Mesenchymal stem cell (in vitro differentiated cells and primary cell): ENCODE results near the gene NMRK1.

Source experiments
- DNase-seq: peaks from one replicate; pipeline ENCODE4 v3.0.0-alpha.2; 2013
- H2AFZ ChIP-seq: one replicate; pipeline ENCODE4 v1.6.1; 2013; ENCODE audit warnings: low read depth, mild to moderate bottlenecking, control low read depth, inconsistent platforms, low read length, moderate library complexity
- H2AK5ac ChIP-seq: 2 replicates; pipeline ENCODE4 v1.6.1; 2013; ENCODE audit warnings: low read length, moderate library complexity, mild to moderate bottlenecking, inconsistent platforms; ENCODE audit not compliant: severe bottlenecking
- H2BK120ac ChIP-seq: one replicate; pipeline ENCODE4 v1.6.1; 2013; ENCODE audit warnings: low read depth, mild to moderate bottlenecking, inconsistent platforms, low read length, moderate library complexity
- H2BK12ac ChIP-seq, 2 experiments: one replicate each; pipeline ENCODE4 v1.6.1; 2013; ENCODE audit warnings: inconsistent platforms in 2 of 2, low read length in 2 of 2, mild to moderate bottlenecking in 2 of 2, moderate library complexity in 2 of 2, control low read depth in 1 of 2
- H2BK15ac ChIP-seq: one replicate; pipeline ENCODE4 v1.6.1; 2013; ENCODE audit warnings: mild to moderate bottlenecking, low read depth, inconsistent platforms; ENCODE audit not compliant: poor library complexity, severe bottlenecking
- H2BK5ac ChIP-seq: 2 replicates; pipeline ENCODE4 v1.6.1; 2013; ENCODE audit warnings: low read depth, mild to moderate bottlenecking, low read length, control low read depth, inconsistent platforms; ENCODE audit not compliant: poor library complexity, severe bottlenecking
- H3K14ac ChIP-seq, 2 experiments: one replicate each; pipeline ENCODE4 v1.6.1; 2013; ENCODE audit warnings: inconsistent platforms in 2 of 2, low read length in 2 of 2, control low read depth in 1 of 2, mild to moderate bottlenecking in 1 of 2, moderate library complexity in 1 of 2
- H3K18ac ChIP-seq, 2 experiments: one replicate each; pipeline ENCODE4 v1.6.1; 2013; ENCODE audit warnings: inconsistent platforms in 2 of 2, low read length in 2 of 2, control low read depth in 1 of 2, low read depth in 1 of 2, mild to moderate bottlenecking in 1 of 2
- H3K23ac ChIP-seq, 2 experiments: one replicate each; pipeline ENCODE4 v1.6.1; 2013; ENCODE audit warnings: inconsistent platforms in 2 of 2, low read length in 2 of 2, mild to moderate bottlenecking in 2 of 2, moderate library complexity in 2 of 2, control low read depth in 1 of 2
- H3K27ac ChIP-seq: 2 replicates; pipeline ENCODE4 v1.5.1; 2013; ENCODE audit warnings: mild to moderate bottlenecking, moderate library complexity, low read length, control low read depth, inconsistent platforms; ENCODE audit not compliant: poor library complexity, severe bottlenecking
- H3K27me3 ChIP-seq, 2 experiments: 2 replicates each; pipeline versions ENCODE4 v1.6.1 to v1.7.0; 2013; ENCODE audit warnings: low read length in 2 of 2, mild to moderate bottlenecking in 2 of 2, moderate library complexity in 2 of 2, control low read depth in 1 of 2, inconsistent platforms in 1 of 2; ENCODE audit not compliant: control insufficient read depth in 1 of 2, insufficient read depth in 1 of 2
- H3K36me3 ChIP-seq, 2 experiments: 2 replicates each; pipeline versions ENCODE4 v1.6.1 to v1.7.0; 2013; ENCODE audit warnings: low read length in 2 of 2, control low read depth in 1 of 2, inconsistent platforms in 1 of 2, low read depth in 1 of 2, mild to moderate bottlenecking in 1 of 2; ENCODE audit not compliant: insufficient read depth in 2 of 2, control insufficient read depth in 1 of 2
- H3K4ac ChIP-seq, 2 experiments: one replicate each; pipeline ENCODE4 v1.6.1; 2013; ENCODE audit warnings: inconsistent platforms in 2 of 2, low read length in 2 of 2, mild to moderate bottlenecking in 2 of 2, moderate library complexity in 2 of 2, control low read depth in 1 of 2, low read depth in 1 of 2
- H3K4me1 ChIP-seq: 2 replicates; pipeline ENCODE4 v1.6.1; 2013; ENCODE audit warnings: low read depth, low read length, control low read depth; ENCODE audit not compliant: control insufficient read depth, insufficient read depth
- H3K4me2 ChIP-seq: 2 replicates; pipeline ENCODE4 v1.6.1; 2013; ENCODE audit warnings: low read length, mild to moderate bottlenecking, inconsistent platforms; ENCODE audit not compliant: poor library complexity, severe bottlenecking
- H3K4me3 ChIP-seq, 2 experiments: 2 replicates each; pipeline versions ENCODE4 v1.5.1 to v1.7.0; 2013; ENCODE audit warnings: low read length in 2 of 2, mild to moderate bottlenecking in 2 of 2, control low read depth in 1 of 2, low read depth in 1 of 2; ENCODE audit not compliant: insufficient read depth in 1 of 2
- H3K79me1 ChIP-seq: replicated peaks from 2 replicates; pipeline ENCODE4 v1.6.1; 2013; ENCODE audit warnings: mild to moderate bottlenecking, control low read depth, low read length, inconsistent platforms; ENCODE audit not compliant: poor library complexity, severe bottlenecking
- H3K9ac ChIP-seq: 2 replicates; pipeline ENCODE4 v1.7.0; 2013; ENCODE audit warnings: mild to moderate bottlenecking, low read length, moderate library complexity
- H3K9me3 ChIP-seq: 2 replicates; pipeline ENCODE4 v1.7.0; 2013; ENCODE audit warnings: mild to moderate bottlenecking, low read length; ENCODE audit not compliant: control insufficient read depth
- H4K8ac ChIP-seq: one replicate; pipeline ENCODE4 v1.6.1; 2013; ENCODE audit warnings: inconsistent platforms, mild to moderate bottlenecking, low read length, moderate library complexity
- H4K91ac ChIP-seq: one replicate; pipeline ENCODE4 v1.6.1; 2013; ENCODE audit warnings: mild to moderate bottlenecking, low read length, inconsistent platforms
- WGBS: methylation state at CpG from one replicate; pipeline ENCODE4 v1.1.7; 2013; ENCODE audit warnings: mixed read lengths; 5-methylcytosine and 5-hydroxymethylcytosine counted together

Gene NMRK1

GRCh38 chr9:75108571-75108970 is 20.6 kb upstream of the NMRK1 start:
- H3K18ac ChIP-seq = no peak overlapping the region
- 31% methylated on average over 2 of the region's 4 CpGs for WGBS

GRCh38 chr9:75106857-75107256 is 18.9 kb upstream of the NMRK1 start:
- Histone ChIP-seq H4K8ac (no peak overlapping the region), H2AFZ (no peak overlapping the region), H2BK15ac (no peak overlapping the region), H3K9ac (no peak overlapping the region), H2AK5ac (no peak overlapping the region), H3K9me3 (no peaks in the 10 kb centered on the region), H3K18ac (no peak overlapping the region), H3K23ac (no peak overlapping the region), H3K4ac (no peak overlapping the region), H3K4me1 (no peaks in the 10 kb centered on the region), H2BK120ac (no peak overlapping the region), H4K91ac (no peak overlapping the region), H3K27ac (no peak overlapping the region), H3K27me3 (no peaks in the 10 kb centered on the region), H3K36me3 (no peaks in the 10 kb centered on the region), H2BK5ac (no peak overlapping the region), H3K79me1 (peaks cover 28% of the 10 kb centered on the region), H3K14ac (no peak overlapping the region), H3K4me2 (no peak overlapping the region), H3K4me3 (no peak overlapping the region), H2BK12ac (no peak overlapping the region)
- 100% methylated on average over 5 of the region's 6 CpGs for WGBS
- no peak for DNase-seq

More at GRCh38 chr9:75108571-75108970, 20.6 kb upstream of the NMRK1 start:
- H2BK120ac ChIP-seq = no peak overlapping the region
- H3K4me1 ChIP-seq = no peaks in the 10 kb centered on the region
- H3K4me3 ChIP-seq = no peak overlapping the region
- no peak overlapping the region for H3K4me2 ChIP-seq
- H2AFZ ChIP-seq = no peak overlapping the region
- no peak overlapping the region for H3K14ac ChIP-seq
- H2AK5ac ChIP-seq = no peak overlapping the region
- H3K36me3 ChIP-seq = no peaks in the 10 kb centered on the region
- H4K8ac ChIP-seq = no peak overlapping the region
- no peak overlapping the region for H4K91ac ChIP-seq
- no peak overlapping the region for H3K27ac ChIP-seq
- H2BK15ac ChIP-seq = no peak overlapping the region
- H2BK5ac ChIP-seq = no peak overlapping the region
- H3K9ac ChIP-seq = peak overlapping the region; percentile 45
- H3K79me1 ChIP-seq = peaks cover 26% of the 10 kb centered on the region
- no peak overlapping the region for H3K4ac ChIP-seq
- no peak overlapping the region for H3K23ac ChIP-seq
- H3K27me3 ChIP-seq = no peaks in the 10 kb centered on the region
- DNase-seq = peak; percentile 77
- no peak overlapping the region for H2BK12ac ChIP-seq
- H3K9me3 ChIP-seq = no peaks in the 10 kb centered on the region

- H4K91ac ChIP-seq = no peak overlapping the region
- no peak overlapping the region for H3K23ac ChIP-seq
- no peak overlapping the region for H4K8ac ChIP-seq
- no peak overlapping the region for H3K18ac ChIP-seq
- no peaks in the 10 kb centered on the region for H3K27me3 ChIP-seq
- no peak overlapping the region for H3K14ac ChIP-seq
- DNase-seq = no peak
- H2AK5ac ChIP-seq = no peak overlapping the region
- H2BK15ac ChIP-seq = no peak overlapping the region
- H3K4me3 ChIP-seq = no peak overlapping the region
- no peak overlapping the region for H2AFZ ChIP-seq
- H3K9ac ChIP-seq = no peak overlapping the region
- H3K4me1 ChIP-seq = peaks cover 2% of the 10 kb centered on the region
- H2BK12ac ChIP-seq = no peak overlapping the region
- H3K79me1 ChIP-seq = peaks cover 31% of the 10 kb centered on the region
- H3K36me3 ChIP-seq = no peaks in the 10 kb centered on the region
- no peak overlapping the region for H2BK120ac ChIP-seq
- H3K9me3 ChIP-seq = no peaks in the 10 kb centered on the region
- H2BK5ac ChIP-seq = no peak overlapping the region
- H3K27ac ChIP-seq = no peak overlapping the region
- H3K4ac ChIP-seq = no peak overlapping the region
- no peak overlapping the region for H3K4me2 ChIP-seq
- WGBS = 84% methylated on average over 2 of the region's 2 CpGs
Measured at GRCh38 chr9:75105841-75106240, 17.9 kb upstream of the NMRK1 start.

- Histone ChIP-seq H4K91ac (no peak overlapping the region), H2BK15ac (no peak overlapping the region), H3K14ac (no peak overlapping the region), H2AK5ac (no peak overlapping the region), H3K23ac (no peak overlapping the region), H2BK12ac (no peak overlapping the region), H3K27ac (no peak overlapping the region), H3K4ac (no peak overlapping the region), H3K9me3 (no peaks in the 10 kb centered on the region), H2BK5ac (no peak overlapping the region), H2AFZ (no peak overlapping the region), H2BK120ac (no peak overlapping the region), H3K9ac (no peak overlapping the region), H3K36me3 (no peaks in the 10 kb centered on the region), H3K18ac (no peak overlapping the region), H3K4me2 (no peak overlapping the region), H3K79me1 (peaks cover 31% of the 10 kb centered on the region), H3K4me3 (no peak overlapping the region), H3K4me1 (peaks cover 2% of the 10 kb centered on the region), H4K8ac (no peak overlapping the region), H3K27me3 (no peaks in the 10 kb centered on the region)
- DNase-seq = no peak
- WGBS = 93% methylated on average over 2 of the region's 2 CpGs
Measured at GRCh38 chr9:75105019-75105540, 17.1 kb upstream of the NMRK1 start.
